HEK293 (cell line): ENCODE measurements around the gene EXOC3L2.

ENCODE experiments used
- CTCF ChIA-PET: fragments of 350-600 bp; formaldehyde crosslinking; extraction: SDS; loops from one replicate; lab custom pipeline; 2021; ENCODE audit warnings: antibody characterized with exemption; lab: Yijun Ruan, JAX
- POLR2A ChIA-PET: fragments of 300-600 bp; formaldehyde crosslinking; extraction: SDS; loops from one replicate; lab custom pipeline; 2020; ENCODE audit warnings: antibody characterized with exemption, inconsistent platforms; lab: Yijun Ruan, JAX
- H3K27ac ChIP-seq: fragments of 200-500 bp; sonication (Bioruptor generic); 2 replicates; pipeline ENCODE4 v1.5.1; 2014; ENCODE audit warnings: low read depth, low read length, control low read depth, inconsistent platforms; ENCODE audit errors: extremely low read depth
- H3K36me3 ChIP-seq, 2 experiments: fragments of 200-500 bp in 1 of 2; sonication (Bioruptor generic) in 1 of 2; 1 replicate in 1 of 2; 2 replicates in 1 of 2; pipeline ENCODE4 v1.5.1; 2014 to 2017; ENCODE audit warnings: inconsistent platforms in 2 of 2, low read length in 2 of 2; ENCODE audit not compliant: control insufficient read depth in 2 of 2, insufficient read depth in 1 of 2
- H3K4me1 ChIP-seq: fragments of 200-500 bp; sonication (Bioruptor generic); 2 replicates; pipeline ENCODE4 v1.5.1; 2014; ENCODE audit warnings: mild to moderate bottlenecking, low read length, inconsistent platforms; ENCODE audit not compliant: control insufficient read depth, insufficient read depth
- H3K4me3 ChIP-seq: 2 replicates; pipeline ENCODE4 v1.5.1; 2011; ENCODE audit warnings: low read depth, mild to moderate bottlenecking, control low read depth, low read length, moderate library complexity
- H3K9me3 ChIP-seq: fragments of 200-500 bp; sonication (Bioruptor generic); 2 replicates; pipeline ENCODE4 v1.5.1; 2014; ENCODE audit warnings: low read depth, low read length, inconsistent platforms; ENCODE audit not compliant: control insufficient read depth, insufficient read depth
- FEZF1 ChIP-seq: fragments of 450-650 bp; formaldehyde crosslinking; IDR thresholded peaks from 2 replicates; pipeline ENCODE4 v1.5.1; 2016; ENCODE audit warnings: missing biosample characterization, missing genetic modification characterization
- GLIS2 ChIP-seq: fragments of 450-650 bp; formaldehyde crosslinking; IDR thresholded peaks from 2 replicates; pipeline ENCODE4 v1.5.1; 2016; ENCODE audit warnings: missing biosample characterization, missing genetic modification characterization
- PRDM1 ChIP-seq: fragments of 450-650 bp; formaldehyde crosslinking; IDR thresholded peaks from 2 replicates; pipeline ENCODE4; 2016; ENCODE audit warnings: missing biosample characterization, missing genetic modification characterization
- ZBTB10 ChIP-seq: fragments of 450-650 bp; formaldehyde crosslinking; IDR thresholded peaks from 2 replicates; pipeline ENCODE4 v1.5.1; 2016; ENCODE audit warnings: missing biosample characterization, missing genetic modification characterization
- ZBTB17 ChIP-seq: fragments of 450-650 bp; formaldehyde crosslinking; IDR thresholded peaks from 2 replicates; pipeline ENCODE4 v1.5.1; 2016; ENCODE audit warnings: missing biosample characterization, missing genetic modification characterization
- ZBTB8A ChIP-seq: fragments of 450-650 bp; formaldehyde crosslinking; IDR thresholded peaks from 2 replicates; pipeline ENCODE4 v1.5.1; 2016; ENCODE audit warnings: missing biosample characterization, missing genetic modification characterization
- ZFP41 ChIP-seq: fragments of 450-650 bp; formaldehyde crosslinking; IDR thresholded peaks from 2 replicates; pipeline ENCODE4 v1.5.1; 2016; ENCODE audit warnings: missing biosample characterization, missing genetic modification characterization, borderline replicate concordance
- ZNF112 ChIP-seq: fragments of 450-650 bp; formaldehyde crosslinking; IDR thresholded peaks from 2 replicates; pipeline ENCODE4 v1.5.0; 2017; ENCODE audit warnings: missing biosample characterization, missing genetic modification characterization
- ZNF23 ChIP-seq: fragments of 450-650 bp; formaldehyde crosslinking; IDR thresholded peaks from 2 replicates; pipeline ENCODE4 v1.5.1; 2016; ENCODE audit warnings: missing biosample characterization, missing genetic modification characterization, borderline replicate concordance
- ZNF26 ChIP-seq: fragments of 450-650 bp; formaldehyde crosslinking; IDR thresholded peaks from 2 replicates; pipeline ENCODE4 v1.5.1; 2016; ENCODE audit warnings: missing biosample characterization, missing genetic modification characterization
- ZNF530 ChIP-seq: fragments of 450-650 bp; formaldehyde crosslinking; IDR thresholded peaks from 2 replicates; pipeline ENCODE4 v1.5.1; 2016; ENCODE audit warnings: low read depth, missing biosample characterization, missing genetic modification characterization
- ZNF664 ChIP-seq: fragments of 450-650 bp; formaldehyde crosslinking; IDR thresholded peaks from 2 replicates; pipeline ENCODE4 v1.5.1; 2016; ENCODE audit warnings: missing biosample characterization, missing genetic modification characterization
- ZNF768 ChIP-seq: fragments of 450-650 bp; formaldehyde crosslinking; IDR thresholded peaks from 2 replicates; pipeline ENCODE4 v1.5.1; 2018; ENCODE audit warnings: missing biosample characterization, mild to moderate bottlenecking, missing genetic modification characterization

EXOC3L2 gene

GRCh38 chr19:45250832-45251451 lies 5.7 kb upstream of the EXOC3L2 start, which contains the start of gene MARK4 (continued):
- TF ChIP-seq FEZF1 (tag by site-specific recombination), result no peak
- no peak for TF ChIP-seq ZNF23 (tag by site-specific recombination)
- TF ChIP-seq ZBTB10 (tag by site-specific recombination), result peak; percentile 59; the same call in 1 of the 2 replicates
- TF ChIP-seq ZNF26 (tag by site-specific recombination), result no peak
- TF ChIP-seq ZFP41 (tag by site-specific recombination), result no peak; the same call in 1 of the 2 replicates
- peak; percentile 38; the same call in 1 of the 2 replicates for TF ChIP-seq ZBTB8A
- TF ChIP-seq GLIS2, result 0 out of 2 replicates have a peak, but pooled peaks have one; percentile 4
- peak; percentile 83 for TF ChIP-seq ZBTB17 (tag by site-specific recombination)

GRCh38 chr19:45250216-45250831 lies 5.1 kb upstream of the EXOC3L2 start:
- TF ChIP-seq GLIS2 (peak; percentile 53; the same call in 1 of the 2 replicates), PRDM1 (tag by site-specific recombination) (peak; percentile 85), ZNF768 (tag by site-specific recombination) (peak; percentile 71; the same call in 1 of the 2 replicates), ZNF530 (no peak)
- peaks cover 4 to 20% of the 10 kb centered on the region in 2 experiments; a peak in 2 of 3 replicates for H3K36me3 ChIP-seq
- POLR2A ChIA-PET, result interaction anchor here (0.8 to 2.3 kb wide), 3 partner anchors 26 to 158 kb away, joined by 3 to 11 read pairs (median 3); partner anchors contain the start of gene PPP1R37
- H3K27ac ChIP-seq, result peak overlapping the region; percentile 56; the same call in 1 of the 2 replicates
- peak overlapping the region; percentile 59 for H3K4me3 ChIP-seq
- CTCF ChIA-PET, result interaction anchor here (0.6 to 2.4 kb wide), 7 partner anchors 12 to 393 kb away, joined by 3 to 12 read pairs (median 3); partner anchors contain the start of gene KLC3
- H3K4me1 ChIP-seq, result peaks cover 3% of the 10 kb centered on the region; the same call in 1 of the 2 replicates
- no peaks in the 10 kb centered on the region for H3K9me3 ChIP-seq

GRCh38 chr19:45249261-45250033 lies 4.2 kb upstream of the EXOC3L2 start:
- Histone ChIP-seq H3K4me1 (peaks cover 3% of the 10 kb centered on the region; the same call in 1 of the 2 replicates), H3K9me3 (no peaks in the 10 kb centered on the region), H3K4me3 (no peak overlapping the region), H3K36me3 (peaks cover 0 to 14% of the 10 kb centered on the region in 2 experiments; a peak in 1 of 3 replicates), H3K27ac (no peak overlapping the region)
- CTCF ChIA-PET, result interaction anchor here (0.6 to 2.4 kb wide), 18 partner anchors 7 to 190 kb away, joined by 3 to 12 read pairs (median 4); partner anchors contain the start of gene KLC3
- TF ChIP-seq GLIS2, result no peak
- no peak for TF ChIP-seq ZNF768 (tag by site-specific recombination)
- peak; percentile 65; the same call in 1 of the 2 replicates for TF ChIP-seq ZNF664 (tag by site-specific recombination)
- TF ChIP-seq ZNF112 (tag by site-specific recombination), result peak; percentile 95
- POLR2A ChIA-PET, result interaction anchor here (0.6 to 2.3 kb wide), 5 partner anchors 27 to 157 kb away, joined by 3 to 11 read pairs (median 3); partner anchors contain the start of genes BLOC1S3, PPP1R37 and TRAPPC6A
